Inflammatory macrophage (primary cell): ENCODE measurements around the gene ARSG.
"Not testable (repeated sequence)": the region's sequence is repeated elsewhere in the genome, so short reads cannot be mapped to it uniquely, and the experiment has no call there.

ENCODE experiments used
- DNase-seq, 2 donors: peaks; one replicate each; pipeline ENCODE4 v3.0.0-alpha.2; 2020 to 2022

The ARSG gene

DNA sequence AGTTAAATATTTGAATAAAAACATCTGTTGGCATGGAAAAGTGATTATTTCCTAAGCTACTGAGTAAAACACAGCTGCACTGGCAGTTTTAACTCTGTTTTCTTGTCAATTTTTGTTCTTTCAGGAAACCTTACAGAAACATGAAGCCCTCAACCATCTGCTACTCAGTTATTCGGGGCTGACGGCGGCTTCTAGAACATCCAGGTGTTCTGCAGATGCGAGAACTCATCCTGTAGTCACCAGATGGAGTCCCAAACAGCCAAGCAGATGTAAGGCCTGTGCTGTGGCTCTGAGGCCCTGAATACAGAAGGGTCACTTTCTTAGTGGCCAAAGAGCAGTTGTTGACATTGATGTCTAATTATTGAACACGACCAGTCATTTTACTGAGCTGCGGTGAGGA is 15.5 kb downstream of the ARSG start:
- DNase-seq, result no peak

- no peak for DNase-seq
Observed at GRCh38 chr17:68307443-68307842, 16.1 kb downstream of the ARSG start.

DNA sequence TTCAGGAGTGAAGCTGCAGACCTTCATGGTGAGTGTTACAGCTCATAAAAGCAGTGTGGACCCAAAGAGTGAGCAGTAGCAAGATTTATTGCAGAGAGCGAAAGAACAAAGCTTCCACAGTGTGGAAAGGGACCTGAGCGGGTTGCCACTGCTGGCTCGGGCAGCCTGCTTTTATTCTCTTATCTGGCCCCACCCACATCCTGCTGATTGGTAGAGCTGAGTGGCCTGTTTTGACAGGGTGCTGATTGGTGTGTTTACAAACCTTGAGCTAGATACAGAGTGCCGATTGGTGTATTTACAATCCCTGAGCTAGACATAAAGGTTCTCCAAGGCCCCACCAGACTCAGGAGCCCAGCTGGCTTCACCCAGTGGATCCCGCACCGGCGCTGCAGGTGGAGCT is 17.2 kb downstream of the ARSG start:
- not testable (repeated sequence) for DNase-seq

DNA sequence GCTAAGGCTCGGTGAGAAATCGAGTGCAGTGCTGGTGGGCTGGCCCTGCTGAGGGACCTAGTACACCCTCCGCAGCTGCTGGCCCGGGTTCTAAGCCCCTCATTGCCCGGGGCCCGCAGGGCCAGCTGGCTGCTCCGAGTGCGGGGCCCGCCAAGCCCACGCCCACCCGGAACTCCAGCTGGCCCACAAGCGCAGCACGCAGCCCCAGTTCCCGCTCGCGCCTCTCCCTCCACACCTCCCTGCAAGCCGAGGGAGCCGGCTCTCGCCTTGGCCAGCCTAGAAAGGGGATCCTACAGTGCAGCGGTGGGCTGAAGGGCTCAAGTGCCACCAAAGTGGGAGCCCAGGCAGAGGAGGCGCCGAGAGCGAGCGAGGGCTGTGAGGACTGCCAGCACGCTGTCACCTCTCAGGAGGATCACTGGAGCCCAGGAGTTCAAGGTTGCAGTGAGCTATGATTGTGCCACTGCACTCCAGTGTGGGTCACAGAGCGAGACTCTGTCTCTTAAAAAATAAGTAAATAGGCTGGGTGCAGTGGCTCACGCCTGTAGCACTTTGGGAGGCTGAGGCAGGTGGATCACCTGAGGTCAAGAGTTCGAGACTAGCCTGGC is 17.9 kb downstream of the ARSG start:
- DNase-seq, result not testable (repeated sequence)

DNA sequence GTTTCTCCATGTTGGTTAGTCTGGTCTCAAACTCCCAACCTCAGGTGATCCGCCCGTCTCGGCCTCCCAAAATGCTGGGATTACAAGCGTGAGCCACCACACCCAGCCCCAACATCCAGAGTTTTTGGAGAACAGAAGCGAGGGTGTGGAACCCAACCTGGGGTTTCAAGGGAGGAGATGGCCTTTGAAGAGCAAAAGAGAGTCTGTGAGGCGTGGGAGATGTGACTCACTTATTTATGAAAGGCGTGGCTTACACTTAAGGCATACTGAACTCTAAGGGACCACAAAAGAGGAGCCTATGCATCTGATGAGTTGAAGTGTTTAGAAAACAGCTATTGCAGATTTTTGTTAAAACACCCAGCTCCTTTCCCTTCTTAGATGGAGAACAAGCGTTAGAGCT is 18.9 kb downstream of the ARSG start:
- peak; percentile 47 to 56 for DNase-seq

- peak; percentile 82 to 93 for DNase-seq
Observed at GRCh38 chr17:68314916-68315535, 23.7 kb downstream of the ARSG start.

- no peak for DNase-seq
Observed at GRCh38 chr17:68315930-68316329, 24.6 kb downstream of the ARSG start.

- no peak for DNase-seq
Observed at GRCh38 chr17:68317458-68317857, 26.2 kb downstream of the ARSG start.

DNA sequence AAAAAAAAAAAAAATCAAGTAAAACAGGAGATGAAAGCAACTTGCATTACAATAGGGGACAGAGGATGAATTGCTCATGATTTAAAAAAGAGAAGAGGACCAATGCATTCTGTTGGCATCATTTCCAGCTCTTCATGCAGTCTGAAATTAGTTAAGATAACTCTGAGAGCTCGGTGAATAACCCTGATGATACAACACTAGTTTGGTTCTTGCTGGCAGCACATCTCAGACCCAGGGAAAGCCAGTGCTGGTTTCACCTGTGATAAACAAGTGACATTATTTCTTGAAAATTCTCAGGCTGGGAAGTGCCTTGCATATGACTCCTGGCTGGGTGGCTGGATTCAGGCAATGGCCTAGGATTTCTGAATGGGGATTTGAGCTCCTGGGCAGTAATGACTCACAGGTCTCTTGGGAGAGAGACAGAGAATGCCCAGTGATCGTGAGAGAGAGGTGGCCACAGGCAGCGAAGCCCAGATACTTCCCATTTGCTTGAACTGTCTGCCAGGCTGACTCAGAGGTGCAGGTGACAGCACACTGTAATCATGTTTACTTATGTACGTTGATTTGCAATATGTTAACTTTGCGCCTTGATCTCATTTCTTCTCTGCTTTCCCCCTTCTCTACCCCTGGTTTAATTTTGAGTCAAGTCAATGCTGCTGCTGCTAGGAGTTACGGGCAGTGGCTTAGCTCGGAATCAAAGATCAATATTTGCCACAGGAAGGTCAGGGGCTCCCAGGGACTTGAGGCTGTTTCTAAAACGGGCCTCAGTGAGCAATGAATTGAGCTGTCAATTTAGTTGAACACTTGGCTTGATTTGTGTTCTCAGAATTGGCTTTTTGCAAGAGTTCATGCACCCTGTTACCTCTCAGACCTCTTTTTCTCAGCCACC is 27.1 kb downstream of the ARSG start:
- peak; percentile 31 to 76 for DNase-seq

DNA sequence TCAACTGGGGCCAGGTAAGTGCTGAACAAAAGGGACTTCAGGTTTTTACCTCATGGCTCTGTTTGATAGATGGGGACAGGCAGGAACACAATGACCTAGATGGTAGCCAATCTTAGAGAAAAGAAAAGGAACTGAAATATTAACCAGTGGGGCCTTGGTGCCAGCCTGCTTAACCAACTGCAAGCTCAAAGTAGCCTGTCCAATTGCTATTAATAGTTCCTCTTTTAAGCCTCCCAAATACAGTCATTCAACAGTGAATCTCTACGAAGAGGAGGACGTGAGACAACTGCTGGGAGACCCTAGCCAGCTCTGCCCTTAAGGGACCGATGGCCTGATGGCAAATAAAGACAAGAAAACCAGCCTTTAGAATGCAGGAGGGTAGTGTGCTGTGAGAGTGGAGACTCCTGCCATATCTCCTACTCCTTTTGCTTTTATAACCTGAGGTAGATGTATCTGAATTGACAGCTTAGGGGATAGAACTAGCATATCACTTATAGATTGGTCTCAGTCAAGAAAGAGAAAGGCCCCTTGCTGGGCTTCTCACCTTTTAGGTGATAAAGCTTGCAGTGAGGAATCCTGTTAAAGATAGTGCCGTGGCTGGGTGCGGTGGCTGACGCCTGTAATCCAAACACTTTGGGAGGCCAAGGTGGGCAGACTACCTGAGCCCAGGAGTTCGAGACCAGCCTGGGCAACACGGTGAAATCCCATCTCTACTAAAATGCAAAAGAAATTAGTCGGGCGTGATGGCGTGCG is 28.3 kb downstream of the ARSG start:
- peak; percentile 52 to 72 for DNase-seq

- DNase-seq, result no peak
Observed at GRCh38 chr17:68320311-68320865, 29.1 kb downstream of the ARSG start.

DNA sequence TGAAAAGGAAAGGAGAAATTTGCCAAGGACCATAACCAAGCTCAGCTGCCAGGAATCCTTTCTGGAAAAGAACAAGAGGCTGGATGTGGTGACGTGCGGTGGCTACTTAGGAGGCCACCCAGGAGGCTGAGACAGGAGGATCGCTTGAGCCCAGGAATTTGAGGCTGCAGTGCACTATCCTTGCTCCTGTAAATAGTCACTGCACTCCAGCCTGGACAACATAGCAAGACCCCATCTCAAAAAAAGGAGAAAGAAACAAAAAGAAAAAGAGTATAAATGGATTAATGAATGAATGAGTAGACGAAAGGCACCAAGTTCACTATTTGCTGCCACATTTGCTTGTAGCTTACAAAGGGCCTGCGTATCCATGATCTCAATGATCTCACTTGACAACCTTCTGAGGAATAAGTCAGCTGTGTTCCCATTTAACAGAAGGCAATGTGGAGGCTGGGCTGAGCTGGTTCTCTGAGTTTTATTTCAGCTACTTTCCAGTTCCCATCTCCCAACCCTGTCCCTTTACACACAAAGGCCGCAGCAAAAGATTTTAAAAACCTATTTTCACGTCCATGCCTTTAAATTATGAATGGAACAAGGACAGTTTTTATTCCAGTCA is 29.8 kb downstream of the ARSG start:
- DNase-seq, result no peak

DNA sequence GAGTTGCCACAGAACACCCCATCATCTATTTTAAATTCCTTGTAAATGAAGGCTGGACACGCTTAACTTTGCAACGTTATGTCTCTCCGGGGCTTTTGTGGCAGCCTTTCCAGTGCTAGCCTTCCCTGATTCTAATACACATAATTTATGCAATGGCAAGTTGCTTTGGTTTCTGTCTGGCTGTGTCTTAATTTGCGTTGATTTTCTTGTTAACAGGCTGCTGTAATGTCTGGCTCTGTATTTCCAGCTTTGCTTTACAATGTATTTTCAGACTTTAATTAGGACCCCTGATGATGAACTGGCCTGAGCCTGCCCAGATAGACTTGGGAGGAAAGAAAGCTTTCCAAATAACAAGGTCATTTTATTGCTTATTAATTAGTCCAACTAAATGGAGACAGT is 30.3 kb downstream of the ARSG start:
- DNase-seq, result no peak

- no peak for DNase-seq
Observed at GRCh38 chr17:68322630-68323029, 31.3 kb downstream of the ARSG start.

DNA sequence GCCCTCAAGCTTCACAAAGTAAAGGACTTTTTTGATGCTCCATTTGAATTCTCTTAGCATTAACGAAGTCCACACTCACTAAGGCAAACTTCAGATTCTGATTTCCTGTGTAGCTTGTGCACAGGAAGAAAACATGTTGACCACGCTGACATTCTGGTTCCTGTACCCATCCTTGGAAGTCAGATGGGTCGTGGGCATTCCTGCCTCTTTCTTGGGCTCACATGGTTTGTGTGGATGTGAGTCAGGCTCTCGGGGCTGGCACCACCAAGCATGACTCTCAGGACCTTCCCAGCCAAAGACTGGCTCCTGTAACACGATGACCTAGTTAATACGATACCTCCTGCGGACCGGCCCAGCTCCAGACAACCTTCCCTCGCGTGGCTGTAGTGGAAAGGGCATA is 32.8 kb downstream of the ARSG start:
- peak in 1 of 2 donors; percentile 19 for DNase-seq

GRCh38 chr17:68324654-68325336 is 33.5 kb downstream of the ARSG start:
- DNase-seq, result no peak

DNA sequence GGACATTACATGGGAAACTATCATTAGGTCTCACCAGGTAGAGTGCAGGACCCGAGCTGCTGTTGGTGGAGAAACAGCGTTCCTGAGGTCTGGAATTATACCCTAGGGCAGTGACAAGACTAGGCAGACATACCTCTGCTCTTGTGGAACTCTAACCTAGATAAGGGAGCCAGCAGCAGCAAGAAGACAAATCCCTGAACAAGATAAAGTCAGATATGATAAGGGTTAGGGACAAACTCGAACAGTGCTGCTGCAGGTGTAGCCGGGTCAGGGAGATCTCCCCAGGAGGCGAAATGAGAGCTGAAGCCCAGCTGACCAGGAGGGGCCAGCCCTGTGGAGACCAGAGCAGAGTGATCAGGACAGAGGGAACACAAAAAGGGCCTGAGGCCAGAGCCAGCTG is 34.7 kb downstream of the ARSG start:
- DNase-seq, result no peak

- peak in 1 of 2 donors; percentile 30 for DNase-seq
Observed at GRCh38 chr17:68326681-68327080, 35.4 kb downstream of the ARSG start.

- no peak for DNase-seq
Observed at GRCh38 chr17:68327823-68328557, 36.7 kb downstream of the ARSG start.

DNA sequence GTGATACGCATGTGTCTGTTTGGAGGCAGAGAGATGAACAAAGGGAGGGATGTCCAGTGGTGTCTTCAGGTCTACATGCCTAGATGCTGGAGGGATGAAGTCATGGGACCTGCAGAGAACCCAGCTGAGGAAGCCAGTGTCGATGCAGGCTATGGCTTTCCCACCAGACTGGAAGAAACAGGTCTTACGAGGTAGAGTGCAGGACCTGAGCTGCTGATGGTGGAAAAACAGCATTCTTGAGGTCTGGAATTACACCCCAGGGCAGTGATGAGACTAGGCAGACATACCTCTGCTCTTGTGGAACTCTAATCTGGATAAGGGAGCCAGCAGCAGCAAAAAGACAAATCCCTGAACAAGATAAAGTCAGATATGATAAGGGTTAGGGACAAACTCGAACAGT is 37.4 kb downstream of the ARSG start:
- DNase-seq, result no peak

DNA sequence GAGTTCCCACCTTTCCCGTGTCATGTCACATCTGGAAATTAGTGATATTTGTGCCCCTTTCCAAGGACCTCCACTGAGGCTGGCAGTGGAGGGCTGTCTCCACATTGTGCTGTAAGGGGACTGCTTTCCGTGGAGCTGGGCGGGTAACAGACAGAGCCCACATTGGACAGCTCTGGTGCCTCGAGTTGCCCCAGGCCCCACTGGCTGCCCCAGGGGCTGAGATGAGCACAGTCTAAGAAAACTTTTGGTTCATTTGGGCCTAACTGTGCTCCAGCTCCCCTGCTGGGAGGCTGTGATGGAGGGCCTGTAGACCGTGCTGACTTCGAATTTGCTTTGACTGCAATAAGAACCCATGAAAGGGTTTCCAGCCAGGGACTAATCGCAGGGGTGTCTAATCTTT is 38.0 kb downstream of the ARSG start:
- no peak for DNase-seq
